Tibial nerve (tissue), 3 donors: ENCODE results near the gene DOCK1.

ENCODE experiments used
- CTCF ChIP-seq, 5 experiments: fragments of 200-600 bp in 3 of 5; fragments of 450-650 bp in 2 of 5; sonication (generic) in 3 of 5; IDR thresholded peaks; one replicate each; pipeline ENCODE4 v1.5.1; 2016 to 2019; ENCODE audit warnings: antibody characterized with exemption in 5 of 5, mild to moderate bottlenecking in 3 of 5, moderate library complexity in 2 of 5
- POLR2A ChIP-seq, 2 donors: fragments of 450-650 bp; IDR thresholded peaks; one replicate each; pipeline ENCODE4 v1.6.1; 2017; ENCODE audit warnings: antibody characterized with exemption in 2 of 2, mild to moderate bottlenecking in 2 of 2, moderate library complexity in 2 of 2

- TF ChIP-seq POLR2A (IDR thresholded peaks at IDR 0.05) (no peak), CTCF (IDR thresholded peaks at IDR 0.05) (no peak)
These were observed 45.3 kb downstream of the DOCK1 start for GRCh38 chr10:126950401-126951105.
